Brain microvascular endothelial cell (primary cell): ENCODE results near the gene DHX34.

ENCODE experiments used
- DNase-seq: peaks from one replicate; pipeline ENCODE4 v3.0.0-alpha.2; 2020
- H3K27ac ChIP-seq: fragments of 250-450 bp; sonication (Bioruptor Pico); 2 replicates; pipeline ENCODE4 v1.5.1; 2020; ENCODE audit warnings: mild to moderate bottlenecking, moderate library complexity
- H3K27me3 ChIP-seq: fragments of 250-450 bp; sonication (Bioruptor Pico); replicated peaks from 2 replicates; pipeline ENCODE4 v1.5.1; 2020; ENCODE audit warnings: mild to moderate bottlenecking
- H3K36me3 ChIP-seq: fragments of 250-450 bp; sonication (Bioruptor Pico); replicated peaks from 2 replicates; pipeline ENCODE4 v1.5.1; 2020; ENCODE audit warnings: mild to moderate bottlenecking
- H3K4me3 ChIP-seq: 2 replicates; pipeline ENCODE4 v1.5.1; 2011; ENCODE audit warnings: low read depth, mild to moderate bottlenecking, control low read depth, low read length, moderate library complexity
- CTCF ChIP-seq: IDR thresholded peaks from 2 replicates; pipeline ENCODE4 v1.5.1; 2011; ENCODE audit warnings: low read depth, mild to moderate bottlenecking, moderate library complexity, low read length, control low read depth, inconsistent platforms; ENCODE audit errors: missing control alignments
- in situ Hi-C: cut with HindIII; loops from 2 replicates; pipeline ENCODE4 v1.10.0; 2017; ENCODE audit warnings: low sequenced_read_pairs, low pct_ligation_motif_present

The DHX34 gene

GRCh38 chr19:47372603-47373002, 23.5 kb downstream of the DHX34 start:
- in situ Hi-C loops = no loop called here
- Histone ChIP-seq H3K27me3 (no peaks in the 10 kb centered on the region), H3K4me3 (no peak overlapping the region), H3K27ac (no peak overlapping the region), H3K36me3 (peaks cover 55% of the 10 kb centered on the region)
- TF ChIP-seq CTCF = no peak
- DNase-seq = no peak

DNA sequence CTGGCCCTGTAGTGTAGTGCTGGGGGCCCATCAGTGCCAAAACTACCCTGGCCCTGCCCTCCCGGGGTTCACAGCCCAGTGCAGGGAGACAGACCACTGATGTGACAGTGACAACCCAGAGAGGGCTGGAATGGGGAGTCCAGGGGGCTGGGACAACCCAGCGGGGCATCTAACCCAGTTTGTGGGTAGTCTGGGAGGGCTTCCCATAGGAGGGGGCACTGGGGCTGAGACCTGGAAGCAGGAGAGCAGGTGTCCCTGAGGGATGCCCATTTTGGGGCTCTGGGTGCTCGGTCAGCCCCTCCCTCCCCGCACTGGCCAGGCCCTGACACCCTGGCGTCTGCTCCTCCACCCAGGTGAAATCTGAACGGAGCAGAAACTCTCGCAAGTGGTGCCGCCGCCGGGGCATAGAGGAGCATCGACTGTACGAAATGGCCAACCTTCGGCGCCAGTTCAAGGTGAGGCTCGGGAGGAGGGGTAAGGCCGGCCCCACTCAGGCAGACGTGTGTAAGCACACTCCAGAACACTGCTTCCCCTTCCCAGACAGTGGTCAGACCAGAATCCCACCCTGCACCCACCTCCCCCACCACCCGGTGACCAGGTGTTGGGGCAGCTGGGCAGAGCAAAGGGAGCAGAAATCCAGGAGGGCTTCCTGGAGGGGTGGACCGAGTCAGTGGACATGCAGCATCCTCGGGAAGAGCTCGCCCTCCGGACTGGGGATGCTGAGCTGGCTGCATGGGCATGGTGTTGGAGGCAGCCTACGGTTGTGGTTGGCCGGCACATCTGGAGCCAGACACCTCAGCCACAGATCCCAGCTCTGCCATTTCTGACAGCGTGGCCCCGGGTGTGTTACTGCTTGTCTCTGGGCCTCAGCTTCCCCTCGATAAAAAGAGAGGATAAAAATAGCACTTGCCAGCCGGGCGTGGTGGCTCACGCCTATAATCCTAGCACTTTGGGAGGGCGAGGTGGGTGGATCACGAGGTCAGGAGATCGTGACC, 24.4 kb downstream of the DHX34 start:
- in situ Hi-C loops = no loop called here
- DNase-seq = no peak
- peaks cover 60% of the 10 kb centered on the region for H3K36me3 ChIP-seq

GRCh38 chr19:47374876-47375693, 26.0 kb downstream of the DHX34 start:
- Histone ChIP-seq H3K36me3 (peaks cover 61% of the 10 kb centered on the region), H3K4me3 (no peak overlapping the region), H3K27me3 (no peaks in the 10 kb centered on the region), H3K27ac (no peak overlapping the region)
- no peak for TF ChIP-seq CTCF
- in situ Hi-C loops = no loop called here
- no peak for DNase-seq

More for the DNA sequence above, 24.4 kb downstream of the DHX34 start:
- Histone ChIP-seq H3K27ac (no peak overlapping the region), H3K27me3 (no peaks in the 10 kb centered on the region), H3K4me3 (no peak overlapping the region)
- no peak for TF ChIP-seq CTCF

- peaks cover 68% of the 10 kb centered on the region for H3K36me3 ChIP-seq
- TF ChIP-seq CTCF = no peak
- in situ Hi-C loops = no loop called here
Observed at GRCh38 chr19:47375694-47376588, 26.8 kb downstream of the DHX34 start.

GRCh38 chr19:47376589-47377144, 27.6 kb downstream of the DHX34 start:
- Histone ChIP-seq H3K27me3 (no peaks in the 10 kb centered on the region), H3K27ac (no peak overlapping the region), H3K36me3 (peaks cover 74% of the 10 kb centered on the region), H3K4me3 (no peak overlapping the region)
- no peak for TF ChIP-seq CTCF
- in situ Hi-C loops = no loop called here
- no peak for DNase-seq

More at GRCh38 chr19:47375694-47376588, 26.8 kb downstream of the DHX34 start:
- no peak overlapping the region for H3K4me3 ChIP-seq
- H3K27ac ChIP-seq = no peak overlapping the region
- no peak for DNase-seq
- no peaks in the 10 kb centered on the region for H3K27me3 ChIP-seq
